MM.1S (cell line): ENCODE results near the gene DCHS1.

Source experiments
- CTCF ChIP-seq: fragments of 300-600 bp; sonication (generic); IDR thresholded peaks from 2 replicates; pipeline ENCODE4 v1.5.1; 2016; ENCODE audit warnings: antibody characterized with exemption, low read length, mixed read lengths
- EZH2 ChIP-seq: fragments of 300-600 bp; sonication (generic); optimal IDR thresholded peaks from 2 replicates; pipeline ENCODE3; 2017; ENCODE audit warnings: low read depth, mild to moderate bottlenecking, antibody characterized with exemption, low read length, mixed read lengths
- EZH2phosphoT487 ChIP-seq: fragments of 300-600 bp; sonication (generic); IDR thresholded peaks from 2 replicates; pipeline ENCODE4 v1.6.1; 2018; ENCODE audit warnings: antibody characterized with exemption, low read length

DNA sequence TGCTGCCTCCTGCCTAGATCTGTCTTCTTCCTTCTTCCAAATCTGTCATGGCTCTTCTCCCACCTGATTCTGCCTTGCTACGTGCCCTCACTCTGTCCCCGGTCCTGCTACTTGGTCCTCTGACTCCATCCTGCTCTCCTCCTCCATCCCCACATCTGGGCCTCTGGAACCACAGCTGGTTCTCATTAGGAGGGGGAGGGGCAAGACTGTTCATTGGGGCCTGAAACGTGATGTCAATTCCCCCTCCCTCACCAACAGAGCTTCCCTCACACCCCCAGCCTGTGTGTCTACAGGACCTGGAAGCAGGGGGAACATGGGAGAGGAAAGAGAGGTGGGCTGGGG lies 9.1 kb downstream of the DCHS1 start:
- TF ChIP-seq EZH2 = no peak
- no peak for TF ChIP-seq CTCF
- TF ChIP-seq EZH2phosphoT487 = no peak
